HepG2 (cell line): Measurements from ENCODE around the gene SIRT5. TPM values are rescaled to one million over a fixed set of nuclear protein-coding genes. Genes with fewer than 3 reads are reported as not detected.

Source experiments
- CHD4 ChIP-seq: fragments of 200-600 bp; sonication (generic); IDR thresholded peaks from 2 replicates; pipeline ENCODE4 v1.7.0; 2017; ENCODE audit warnings: mild to moderate bottlenecking, low read length, borderline replicate concordance
- DR1 ChIP-seq: sonication (generic); formaldehyde crosslinking; IDR thresholded peaks from 2 replicates; pipeline ENCODE4 v1.8.0; 2021; ENCODE audit warnings: mild to moderate bottlenecking, missing genetic modification reagents, inconsistent platforms
- FOSL2 ChIP-seq: sonication (generic); formaldehyde crosslinking; IDR thresholded peaks from 2 replicates; pipeline ENCODE4 v1.4.0; 2020; ENCODE audit warnings: missing genetic modification reagents
- KAT2B ChIP-seq: fragments of 150-350 bp; IDR thresholded peaks from 2 replicates; pipeline ENCODE4 v1.6.1; 2014; ENCODE audit warnings: low read depth, low read length, borderline replicate concordance
- KDM6A ChIP-seq: IDR thresholded peaks from 2 replicates; pipeline ENCODE4 v1.6.1; 2016; ENCODE audit warnings: low read depth
- MAFF ChIP-seq: IDR thresholded peaks from 2 replicates; pipeline ENCODE4 v1.6.1; 2011; ENCODE audit warnings: low read depth, low read length, improper control_type of control experiment
- MEIS2 ChIP-seq: sonication (generic); formaldehyde crosslinking; IDR thresholded peaks from 2 replicates; pipeline ENCODE4 v1.9.0; 2021; ENCODE audit warnings: mild to moderate bottlenecking, missing genetic modification reagents
- NKX3-1 ChIP-seq: sonication (generic); formaldehyde crosslinking; IDR thresholded peaks from 2 replicates; pipeline ENCODE4 v1.5.0; 2020; ENCODE audit warnings: missing genetic modification reagents
- NONO ChIP-seq, 2 experiments: fragments of 450-650 bp in 1 of 2; sonication (generic) in 1 of 2; formaldehyde crosslinking in 1 of 2; IDR thresholded peaks in 1 of 2; conservative IDR thresholded peaks in 1 of 2; 2 replicates each; pipeline versions ENCODE4 v1.6.1 to v1.8.0; 2017 to 2022; ENCODE audit warnings: mild to moderate bottlenecking in 1 of 2, missing genetic modification reagents in 1 of 2, moderate library complexity in 1 of 2
- PHF8 ChIP-seq: sonication (generic); formaldehyde crosslinking; IDR thresholded peaks from 2 replicates; pipeline ENCODE4 v1.5.0; 2020; ENCODE audit warnings: missing genetic modification reagents
- PPARG ChIP-seq: conservative IDR thresholded peaks from 2 replicates; pipeline ENCODE4 v1.6.1; 2016; ENCODE audit warnings: missing biosample characterization, missing genetic modification reagents
- SRF ChIP-seq: IDR thresholded peaks from 2 replicates; pipeline ENCODE4 v1.6.1; 2011; ENCODE audit warnings: mild to moderate bottlenecking, low read depth, low read length, moderate library complexity
- ZFP36 ChIP-seq: fragments of 150-350 bp; IDR thresholded peaks from 2 replicates; pipeline ENCODE4 v1.6.1; 2018; ENCODE audit warnings: borderline replicate concordance, low read length, low read depth; ENCODE audit not compliant: partially characterized antibody
- ZFP41 ChIP-seq: sonication (generic); formaldehyde crosslinking; IDR thresholded peaks from 2 replicates; pipeline ENCODE4 v1.4.0; 2020; ENCODE audit warnings: mild to moderate bottlenecking, missing genetic modification reagents, borderline replicate concordance
- ZNF207 ChIP-seq: fragments of 450-650 bp; IDR thresholded peaks from 2 replicates; pipeline ENCODE4 v1.6.1; 2016; ENCODE audit warnings: antibody characterized with exemption, borderline replicate concordance
- ZNF354B ChIP-seq: sonication (generic); formaldehyde crosslinking; IDR thresholded peaks from 2 replicates; pipeline ENCODE4 v1.8.0; 2022; ENCODE audit warnings: mild to moderate bottlenecking, missing genetic modification reagents
- ZNF563 ChIP-seq: sonication (generic); formaldehyde crosslinking; IDR thresholded peaks from 2 replicates; pipeline ENCODE4 v1.8.0; 2022; ENCODE audit warnings: mild to moderate bottlenecking, moderate library complexity, missing genetic modification reagents
- ZNF564 ChIP-seq: sonication (generic); formaldehyde crosslinking; IDR thresholded peaks from 2 replicates; pipeline ENCODE4 v1.8.1; 2023; ENCODE audit warnings: mild to moderate bottlenecking, missing genetic modification reagents
- ZNF652 ChIP-seq: IDR thresholded peaks from 2 replicates; pipeline ENCODE4 v1.6.1; 2016; ENCODE audit warnings: low read depth, borderline replicate concordance
- polyA plus RNA-seq, 8 experiments: library from polyadenylated mRNA; depleted of rRNA in 3 of 8; stranded (reverse) in 7 of 8; unstranded in 1 of 8; fragments of >200 nt; fragmentation: Illumina TruSeq in 4 of 8; extraction: Trizol in 4 of 8; gene quantifications; 2 replicates each; pipeline versions ENCODE4 v1.2.1 to v1.2.3, GENCODE V29; 2011 to 2016; ENCODE audit warnings: low read depth in 4 of 8, missing spikeins in 1 of 8, mixed read lengths in 1 of 8; ENCODE audit not compliant: insufficient read depth in 1 of 8
- total RNA-seq, 5 experiments: library from RNA; depleted of rRNA; stranded (reverse); fragments of >200 nt; fragmentation: Illumina TruSeq; extraction: Trizol; gene quantifications; 2 replicates each; pipeline ENCODE4 v1.2.3, GENCODE V29; 2016; ENCODE audit warnings: low read depth in 1 of 5
- TF ChIP-seq, protein P1 (sequence below): IDR thresholded peaks from 2 replicates; pipeline ENCODE4 v1.4.0; 2020; ENCODE audit warnings: mild to moderate bottlenecking, missing genetic modification reagents
- TF ChIP-seq, protein P2 (sequence below): IDR thresholded peaks from 2 replicates; pipeline ENCODE4 v1.6.1; 2016; ENCODE audit warnings: control low read depth
- TF ChIP-seq, protein P3 (sequence below): sonication (generic); formaldehyde crosslinking; IDR thresholded peaks from 2 replicates; pipeline ENCODE4 v1.5.0; 2020; ENCODE audit warnings: missing genetic modification reagents
- TF ChIP-seq, protein P4 (sequence below): sonication (generic); formaldehyde crosslinking; IDR thresholded peaks from 2 replicates; pipeline ENCODE4 v1.8.0; 2022; ENCODE audit warnings: mild to moderate bottlenecking, missing genetic modification reagents, borderline replicate concordance

SIRT5 gene
- total and polyA plus RNA-seq, 2 of the 13 experiments (the other 11 are each of a cell fraction or from before 2014, with no cell fraction given) = 14.1 to 16.6 TPM

DNA sequence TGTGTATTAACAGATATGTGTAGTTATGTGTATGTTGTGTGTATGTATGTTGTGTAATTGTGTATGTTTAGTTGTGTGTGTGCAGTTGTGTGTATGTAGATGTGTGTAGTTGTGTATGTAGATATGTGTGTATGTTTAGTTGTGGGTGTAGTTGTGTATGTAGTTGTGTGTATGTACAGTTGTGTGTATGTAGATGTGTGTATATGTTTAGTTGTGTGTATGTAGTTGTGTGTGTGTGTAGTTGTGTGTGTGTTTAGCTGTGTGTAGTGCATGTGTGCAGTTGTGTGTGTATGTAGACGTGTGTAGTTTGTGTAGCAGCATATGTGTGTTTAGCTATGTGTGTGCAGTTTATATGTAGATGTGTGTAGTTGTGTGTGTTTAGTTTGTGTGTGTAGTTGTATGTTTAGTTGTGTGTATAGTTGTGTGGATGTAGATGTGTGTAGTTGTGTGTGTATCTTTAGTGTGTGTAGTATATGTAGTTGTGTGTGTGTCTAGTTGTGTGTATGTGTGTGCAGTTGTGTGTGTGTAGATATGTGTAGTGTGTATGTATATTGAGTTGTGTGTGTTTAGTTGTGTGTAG lies 16.3 kb downstream of the SIRT5 start (continued):
- TF ChIP-seq ZNF354B (CRISPR knock-in tag) (peak; percentile 25; the same call in 1 of the 2 replicates), KAT2B (no peak), MEIS2 (CRISPR knock-in tag) (no peak), PHF8 (CRISPR knock-in tag) (no peak), CHD4 (no peak), NKX3-1 (no peak), ZNF563 (no peak), NONO (IDR thresholded peaks at IDR 0.05) (0 out of 2 replicates have a peak, but pooled peaks have one; percentile 17), NONO (CRISPR knock-in tag; conservative IDR thresholded peaks at IDR 0.05) (no peak), ZFP41 (CRISPR knock-in tag) (no peak), ZNF564 (CRISPR knock-in tag) (no peak), SRF (no peak), PPARG (CRISPR knock-in tag) (no peak), ZFP36 (no peak), KDM6A (CRISPR knock-in tag) (no peak), DR1 (no peak), ZNF207 (0 out of 2 replicates have a peak, but pooled peaks have one; percentile 19), MAFF (no peak), ZNF652 (CRISPR knock-in tag) (no peak), FOSL2 (CRISPR knock-in tag) (no peak)
- TF ChIP-seq, protein P1, sequence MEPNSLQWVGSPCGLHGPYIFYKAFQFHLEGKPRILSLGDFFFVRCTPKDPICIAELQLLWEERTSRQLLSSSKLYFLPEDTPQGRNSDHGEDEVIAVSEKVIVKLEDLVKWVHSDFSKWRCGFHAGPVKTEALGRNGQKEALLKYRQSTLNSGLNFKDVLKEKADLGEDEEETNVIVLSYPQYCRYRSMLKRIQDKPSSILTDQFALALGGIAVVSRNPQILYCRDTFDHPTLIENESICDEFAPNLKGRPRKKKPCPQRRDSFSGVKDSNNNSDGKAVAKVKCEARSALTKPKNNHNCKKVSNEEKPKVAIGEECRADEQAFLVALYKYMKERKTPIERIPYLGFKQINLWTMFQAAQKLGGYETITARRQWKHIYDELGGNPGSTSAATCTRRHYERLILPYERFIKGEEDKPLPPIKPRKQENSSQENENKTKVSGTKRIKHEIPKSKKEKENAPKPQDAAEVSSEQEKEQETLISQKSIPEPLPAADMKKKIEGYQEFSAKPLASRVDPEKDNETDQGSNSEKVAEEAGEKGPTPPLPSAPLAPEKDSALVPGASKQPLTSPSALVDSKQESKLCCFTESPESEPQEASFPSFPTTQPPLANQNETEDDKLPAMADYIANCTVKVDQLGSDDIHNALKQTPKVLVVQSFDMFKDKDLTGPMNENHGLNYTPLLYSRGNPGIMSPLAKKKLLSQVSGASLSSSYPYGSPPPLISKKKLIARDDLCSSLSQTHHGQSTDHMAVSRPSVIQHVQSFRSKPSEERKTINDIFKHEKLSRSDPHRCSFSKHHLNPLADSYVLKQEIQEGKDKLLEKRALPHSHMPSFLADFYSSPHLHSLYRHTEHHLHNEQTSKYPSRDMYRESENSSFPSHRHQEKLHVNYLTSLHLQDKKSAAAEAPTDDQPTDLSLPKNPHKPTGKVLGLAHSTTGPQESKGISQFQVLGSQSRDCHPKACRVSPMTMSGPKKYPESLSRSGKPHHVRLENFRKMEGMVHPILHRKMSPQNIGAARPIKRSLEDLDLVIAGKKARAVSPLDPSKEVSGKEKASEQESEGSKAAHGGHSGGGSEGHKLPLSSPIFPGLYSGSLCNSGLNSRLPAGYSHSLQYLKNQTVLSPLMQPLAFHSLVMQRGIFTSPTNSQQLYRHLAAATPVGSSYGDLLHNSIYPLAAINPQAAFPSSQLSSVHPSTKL (CRISPR knock-in tag) = no peak
- TF ChIP-seq, protein P2, sequence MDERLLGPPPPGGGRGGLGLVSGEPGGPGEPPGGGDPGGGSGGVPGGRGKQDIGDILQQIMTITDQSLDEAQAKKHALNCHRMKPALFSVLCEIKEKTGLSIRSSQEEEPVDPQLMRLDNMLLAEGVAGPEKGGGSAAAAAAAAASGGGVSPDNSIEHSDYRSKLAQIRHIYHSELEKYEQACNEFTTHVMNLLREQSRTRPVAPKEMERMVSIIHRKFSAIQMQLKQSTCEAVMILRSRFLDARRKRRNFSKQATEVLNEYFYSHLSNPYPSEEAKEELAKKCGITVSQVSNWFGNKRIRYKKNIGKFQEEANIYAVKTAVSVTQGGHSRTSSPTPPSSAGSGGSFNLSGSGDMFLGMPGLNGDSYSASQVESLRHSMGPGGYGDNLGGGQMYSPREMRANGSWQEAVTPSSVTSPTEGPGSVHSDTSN (CRISPR knock-in tag) = no peak
- TF ChIP-seq, protein P3, sequence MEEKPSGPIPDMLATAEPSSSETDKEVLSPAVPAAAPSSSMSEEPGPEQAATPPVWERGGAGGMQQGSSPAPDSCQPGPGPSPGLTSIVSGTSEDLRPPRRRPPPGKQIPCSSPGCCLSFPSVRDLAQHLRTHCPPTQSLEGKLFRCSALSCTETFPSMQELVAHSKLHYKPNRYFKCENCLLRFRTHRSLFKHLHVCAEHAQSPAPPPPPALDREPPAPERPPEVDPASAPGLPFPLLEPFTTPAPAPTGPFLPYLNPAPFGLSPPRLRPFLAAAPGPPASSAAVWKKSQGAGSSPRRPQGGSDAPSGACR = no peak
- TF ChIP-seq, protein P4, sequence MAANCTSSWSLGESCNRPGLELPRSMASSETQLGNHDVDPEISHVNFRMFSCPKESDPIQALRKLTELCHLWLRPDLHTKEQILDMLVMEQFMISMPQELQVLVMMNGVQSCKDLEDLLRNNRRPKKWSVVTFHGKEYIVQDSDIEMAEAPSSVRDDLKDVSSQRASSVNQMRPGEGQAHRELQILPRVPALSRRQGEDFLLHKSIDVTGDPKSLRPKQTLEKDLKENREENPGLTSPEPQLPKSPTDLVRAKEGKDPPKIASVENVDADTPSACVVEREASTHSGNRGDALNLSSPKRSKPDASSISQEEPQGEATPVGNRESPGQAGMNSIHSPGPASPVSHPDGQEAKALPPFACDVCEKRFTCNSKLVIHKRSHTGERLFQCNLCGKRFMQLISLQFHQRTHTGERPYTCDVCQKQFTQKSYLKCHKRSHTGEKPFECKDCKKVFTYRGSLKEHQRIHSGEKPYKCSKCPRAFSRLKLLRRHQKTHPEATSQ (CRISPR knock-in tag) = no peak
